PC-9 (cell line): Measurements from ENCODE around the gene KLHL17. TPM values are rescaled to one million over a fixed set of nuclear protein-coding genes. Genes with fewer than 3 reads are reported as not detected.

ENCODE experiments used
- BruUV-seq: library from RNA; stranded (reverse); fragments of 400-500 nt; replicated peaks from 2 replicates; lab custom pipeline; 2021; lab: Mats Ljungman, UMichigan
- CTCF ChIA-PET: fragments of 300-600 bp; sonication (Branson Sonifier 250); formaldehyde crosslinking; loops from one replicate; lab custom pipeline; 2022; ENCODE audit warnings: antibody characterized with exemption; lab: Charles Lee
- POLR2A ChIA-PET: fragments of 300-600 bp; sonication (Branson Sonifier 250); formaldehyde crosslinking; loops from one replicate; lab custom pipeline; 2022; ENCODE audit warnings: antibody characterized with exemption; ENCODE audit not compliant: unreplicated experiment; lab: Charles Lee
- DNase-seq, 2 experiments: peaks; one replicate each; pipeline versions ENCODE4 v3.0.0 to v3.0.0-alpha.2; 2015 to 2022; ENCODE audit warnings: mixed read lengths in 1 of 2
- H2AFZ ChIP-seq: fragments of 200-600 bp; sonication (generic); 2 replicates; pipeline ENCODE4 v1.8.1; 2017; ENCODE audit warnings: antibody characterized with exemption
- H3F3A ChIP-seq: fragments of 200-600 bp; sonication (generic); 2 replicates; pipeline ENCODE4 v1.8.1; 2017; ENCODE audit warnings: antibody characterized with exemption, mild to moderate bottlenecking, low read depth; ENCODE audit not compliant: insufficient read depth
- H3K27ac ChIP-seq: fragments of 200-600 bp; sonication (generic); 2 replicates; pipeline ENCODE4 v1.6.1; 2016; ENCODE audit warnings: mixed run types
- H3K27me3 ChIP-seq: fragments of 200-600 bp; sonication (generic); 2 replicates; pipeline ENCODE4 v1.6.1; 2016; ENCODE audit warnings: low read depth, mixed run types; ENCODE audit not compliant: insufficient read depth
- H3K36me3 ChIP-seq: fragments of 200-600 bp; sonication (generic); 2 replicates; pipeline ENCODE4 v1.6.1; 2016; ENCODE audit warnings: low read depth, mixed run types
- H3K4me1 ChIP-seq: fragments of 200-600 bp; sonication (generic); replicated peaks from 2 replicates; pipeline ENCODE4 v1.6.1; 2016; ENCODE audit warnings: mixed run types; ENCODE audit not compliant: insufficient read depth
- H3K4me2 ChIP-seq: fragments of 200-600 bp; sonication (generic); 2 replicates; pipeline ENCODE4 v1.6.1; 2017; ENCODE audit warnings: mixed run types
- H3K4me3 ChIP-seq: fragments of 200-600 bp; sonication (generic); 2 replicates; pipeline ENCODE4 v1.6.1; 2016; ENCODE audit warnings: mixed run types
- H3K79me2 ChIP-seq: fragments of 200-600 bp; sonication (generic); 2 replicates; pipeline ENCODE4 v1.6.1; 2017; ENCODE audit warnings: low read depth, mixed run types
- H3K9me2 ChIP-seq: fragments of 200-600 bp; sonication (generic); 2 replicates; pipeline ENCODE4 v1.8.1; 2017; ENCODE audit warnings: mild to moderate bottlenecking; ENCODE audit not compliant: insufficient read depth
- H3K9me3 ChIP-seq: fragments of 200-600 bp; sonication (generic); 2 replicates; pipeline ENCODE4 v1.8.1; 2016; ENCODE audit warnings: low read depth; ENCODE audit not compliant: insufficient read depth
- H4K20me1 ChIP-seq: fragments of 200-600 bp; sonication (generic); 2 replicates; pipeline ENCODE4 v1.8.1; 2017; ENCODE audit not compliant: insufficient read depth
- CTCF ChIP-seq: fragments of 200-600 bp; sonication (generic); conservative IDR thresholded peaks from 2 replicates; pipeline ENCODE4 v1.6.1; 2017; ENCODE audit warnings: mixed run types, antibody characterized with exemption, mild to moderate bottlenecking, moderate library complexity
- EZH2 ChIP-seq: fragments of 200-600 bp; sonication (generic); IDR thresholded peaks from 2 replicates; pipeline ENCODE4 v1.8.0; 2017; ENCODE audit warnings: antibody characterized with exemption, low read depth
- intact Hi-C: fragments of 100-400 bp; cut with micrococcal nuclease; formaldehyde crosslinking; loops from one replicate; pipeline ENCODE4 v1.10.0; 2022; ENCODE audit not compliant: unreplicated experiment
- total RNA-seq: library from RNA; stranded (reverse); gene quantifications from 2 replicates; pipeline ENCODE4 v1.2.3, GENCODE V29; 2021

The KLHL17 gene
- total RNA-seq, 1 experiment from 2014 or later: 22.7 TPM

- Histone ChIP-seq H4K20me1 (peaks cover 13% of the 10 kb centered on the region), H3K4me1 (peaks cover 17% of the 10 kb centered on the region), H2AFZ (no peak overlapping the region), H3K4me3 (peak overlapping the region; percentile 65; the same call in 1 of the 2 replicates), H3K27ac (no peak overlapping the region), H3K4me2 (peak overlapping the region; percentile 75), H3K36me3 (0 out of 2 replicates have a peak, but pooled peaks cover 4% of the 10 kb centered on the region), H3K79me2 (peaks cover 28% of the 10 kb centered on the region), H3F3A (peaks cover 10% of the 10 kb centered on the region; the same call in 1 of the 2 replicates), H3K27me3 (no peaks in the 10 kb centered on the region), H3K9me2 (no peaks in the 10 kb centered on the region), H3K9me3 (no peaks in the 10 kb centered on the region)
- intact Hi-C loops: no loop called here
- no peak for DNase-seq
- POLR2A ChIA-PET: no interaction called here
- TF ChIP-seq CTCF: no peak
- TF ChIP-seq EZH2: no peak
- no TSS peak for BruUV-seq
- CTCF ChIA-PET: no interaction called here
Measured at GRCh38 chr1:961132-961669, 817 bp downstream of the KLHL17 start.

GRCh38 chr1:962381-963300 lies 2.3 kb downstream of the KLHL17 start:
- CTCF ChIA-PET: no interaction called here

GRCh38 chr1:963301-963651 lies 2.9 kb downstream of the KLHL17 start:
- no TSS peak for BruUV-seq
- no peak overlapping the region for H3K4me3 ChIP-seq
- intact Hi-C loops: no loop called here
- ChIA-PET CTCF (no interaction called here), POLR2A (no interaction called here)
- DNase-seq: no peak
- no peaks in the 10 kb centered on the region for H3K9me2 ChIP-seq
- H2AFZ ChIP-seq: no peak overlapping the region
- no peaks in the 10 kb centered on the region for H3K36me3 ChIP-seq
- H3K79me2 ChIP-seq: peaks cover 12% of the 10 kb centered on the region
- peaks cover 14% of the 10 kb centered on the region for H3K4me1 ChIP-seq
- no peaks in the 10 kb centered on the region for H3K9me3 ChIP-seq
- H3K27me3 ChIP-seq: no peaks in the 10 kb centered on the region
- H3K4me2 ChIP-seq: no peak overlapping the region
- peaks cover 23% of the 10 kb centered on the region; the same call in 1 of the 2 replicates for H3F3A ChIP-seq
- no peak overlapping the region for H3K27ac ChIP-seq
- H4K20me1 ChIP-seq: no peaks in the 10 kb centered on the region
- TF ChIP-seq CTCF (no peak), EZH2 (no peak)

More at GRCh38 chr1:962381-963300, 2.3 kb downstream of the KLHL17 start:
- Histone ChIP-seq H3K36me3 (no peaks in the 10 kb centered on the region), H3K4me2 (no peak overlapping the region), H4K20me1 (peaks cover 3% of the 10 kb centered on the region; the same call in 1 of the 2 replicates), H3K9me2 (no peaks in the 10 kb centered on the region), H3K27ac (no peak overlapping the region), H3K4me1 (peaks cover 19% of the 10 kb centered on the region), H2AFZ (no peak overlapping the region), H3K4me3 (no peak overlapping the region), H3K79me2 (peaks cover 17% of the 10 kb centered on the region), H3K27me3 (no peaks in the 10 kb centered on the region), H3F3A (peaks cover 17% of the 10 kb centered on the region; the same call in 1 of the 2 replicates), H3K9me3 (no peaks in the 10 kb centered on the region)
- intact Hi-C loops: no loop called here
- TF ChIP-seq EZH2: no peak
- no peak for TF ChIP-seq CTCF
- BruUV-seq: no TSS peak
- POLR2A ChIA-PET: no interaction called here
- no peak for DNase-seq
